WTC11 (cell line): Measurements from ENCODE around the gene EPN3. TPM values are rescaled to one million over a fixed set of nuclear protein-coding genes. Genes with fewer than 3 reads are reported as not detected.

Experiments used
- ATAC-seq: fragments of 200-7000 bp; cut with Tn5 transposase; 2 replicates; pipeline ENCODE4 v1.10.0; 2021; ENCODE audit warnings: mild to moderate bottlenecking, moderate library complexity
- CTCF ChIA-PET: fragments of 300-600 bp; sonication (Branson Sonifier 250); formaldehyde crosslinking; loops from one replicate; lab custom pipeline; 2021; ENCODE audit warnings: antibody characterized with exemption; lab: Charles Lee
- POLR2A ChIA-PET: fragments of 350-600 bp; sonication (Branson Sonifier 250); formaldehyde crosslinking; loops from one replicate; lab custom pipeline; 2021; ENCODE audit warnings: antibody characterized with exemption; lab: Charles Lee
- DNase-seq: peaks from one replicate; pipeline ENCODE4 v3.0.0; 2021; ENCODE audit warnings: low spot score
- H3K27ac Mint-ChIP-seq: 2 replicates; pipeline ENCODE4 v1.8.0; 2021; ENCODE audit warnings: mixed read lengths
- H3K27me3 Mint-ChIP-seq: 2 replicates; pipeline ENCODE4 v1.8.0; 2021; ENCODE audit warnings: low read depth, mild to moderate bottlenecking, moderate library complexity, mixed read lengths
- H3K36me3 Mint-ChIP-seq: 2 replicates; pipeline ENCODE4 v1.8.0; 2021; ENCODE audit warnings: mixed read lengths
- H3K4me1 Mint-ChIP-seq: 2 replicates; pipeline ENCODE4 v1.8.0; 2022; ENCODE audit warnings: mixed read lengths
- H3K4me3 Mint-ChIP-seq: 2 replicates; pipeline ENCODE4 v1.8.0; 2021; ENCODE audit warnings: mild to moderate bottlenecking, moderate library complexity, mixed read lengths
- H3K9me3 Mint-ChIP-seq: 2 replicates; pipeline ENCODE4 v1.8.0; 2021; ENCODE audit warnings: mixed read lengths
- CREM ChIP-seq: sonication (generic); formaldehyde crosslinking; IDR thresholded peaks from 2 replicates; pipeline ENCODE4 v1.8.1; 2022; ENCODE audit warnings: mild to moderate bottlenecking, missing genetic modification reagents, moderate library complexity
- ELF4 ChIP-seq: sonication (generic); formaldehyde crosslinking; IDR thresholded peaks from 2 replicates; pipeline ENCODE4 v1.8.1; 2022; ENCODE audit warnings: low read depth, mild to moderate bottlenecking, moderate library complexity, missing genetic modification reagents
- ESRRA ChIP-seq: sonication (generic); formaldehyde crosslinking; IDR thresholded peaks from 2 replicates; pipeline ENCODE4 v1.8.1; 2022; ENCODE audit warnings: mild to moderate bottlenecking, missing genetic modification reagents, borderline replicate concordance
- MYBL2 ChIP-seq: sonication (generic); formaldehyde crosslinking; IDR thresholded peaks from 2 replicates; pipeline ENCODE4 v1.8.1; 2023; ENCODE audit warnings: mild to moderate bottlenecking, moderate library complexity, missing genetic modification reagents
- PREB ChIP-seq: sonication (generic); formaldehyde crosslinking; IDR thresholded peaks from 2 replicates; pipeline ENCODE4 v1.8.1; 2022; ENCODE audit warnings: mild to moderate bottlenecking, missing genetic modification reagents, moderate library complexity, borderline replicate concordance
- RELA ChIP-seq: sonication (generic); formaldehyde crosslinking; IDR thresholded peaks from 2 replicates; pipeline ENCODE4 v1.8.1; 2022; ENCODE audit warnings: missing genetic modification reagents, mild to moderate bottlenecking, borderline replicate concordance
- SMAD3 ChIP-seq: sonication (generic); formaldehyde crosslinking; IDR thresholded peaks from 2 replicates; pipeline ENCODE4 v1.8.0; 2022; ENCODE audit warnings: missing genetic modification reagents, mild to moderate bottlenecking, borderline replicate concordance
- SMAD4 ChIP-seq: sonication (generic); formaldehyde crosslinking; IDR thresholded peaks from 2 replicates; pipeline ENCODE4 v1.8.0; 2022; ENCODE audit warnings: mild to moderate bottlenecking, missing genetic modification reagents
- SOX15 ChIP-seq: fragments of 250-450 bp; sonication (Bioruptor Pico); IDR thresholded peaks from 2 replicates; pipeline ENCODE4 v1.9.0; 2021; ENCODE audit warnings: mild to moderate bottlenecking
- SP1 ChIP-seq: sonication (generic); formaldehyde crosslinking; conservative IDR thresholded peaks from 2 replicates; pipeline ENCODE4 v1.8.1; 2022; ENCODE audit warnings: missing genetic modification reagents
- STAT6 ChIP-seq: sonication (generic); formaldehyde crosslinking; conservative IDR thresholded peaks from 2 replicates; pipeline ENCODE4 v1.8.1; 2023; ENCODE audit warnings: mild to moderate bottlenecking, low read depth, missing genetic modification reagents, moderate library complexity
- TEAD1 ChIP-seq: sonication (generic); formaldehyde crosslinking; IDR thresholded peaks from 2 replicates; pipeline ENCODE4 v1.8.0; 2022; ENCODE audit warnings: mild to moderate bottlenecking, missing genetic modification reagents
- TP53 ChIP-seq: sonication (generic); formaldehyde crosslinking; IDR thresholded peaks from 2 replicates; pipeline ENCODE4 v1.8.1; 2023; ENCODE audit warnings: mild to moderate bottlenecking, missing genetic modification reagents
- ZBTB21 ChIP-seq: sonication (generic); formaldehyde crosslinking; IDR thresholded peaks from 2 replicates; pipeline ENCODE4 v1.8.1; 2023; ENCODE audit warnings: mild to moderate bottlenecking, missing genetic modification reagents, borderline replicate concordance
- ZNF138 ChIP-seq: sonication (generic); formaldehyde crosslinking; conservative IDR thresholded peaks from 2 replicates; pipeline ENCODE4 v1.8.1; 2022; ENCODE audit warnings: mild to moderate bottlenecking, moderate library complexity, missing genetic modification reagents
- ZNF317 ChIP-seq: sonication (generic); formaldehyde crosslinking; IDR thresholded peaks from 2 replicates; pipeline ENCODE4 v1.8.1; 2023; ENCODE audit warnings: low read depth, mild to moderate bottlenecking, moderate library complexity, missing genetic modification reagents, borderline replicate concordance
- total RNA-seq: library from RNA; stranded (reverse); gene quantifications from 3 replicates; pipeline ENCODE4 v1.2.3, GENCODE V29; 2021
- TF ChIP-seq, protein P1 (sequence below): sonication (generic); formaldehyde crosslinking; IDR thresholded peaks from 2 replicates; pipeline ENCODE4 v1.8.1; 2022; ENCODE audit warnings: missing genetic modification reagents, borderline replicate concordance
- TF ChIP-seq, protein P2 (sequence below): sonication (generic); formaldehyde crosslinking; IDR thresholded peaks from 2 replicates; pipeline ENCODE4 v1.8.1; 2023; ENCODE audit warnings: mild to moderate bottlenecking, moderate library complexity, missing genetic modification reagents
- TF ChIP-seq, protein P3 (sequence below): sonication (generic); formaldehyde crosslinking; IDR thresholded peaks from 2 replicates; pipeline ENCODE4 v1.8.1; 2022; ENCODE audit warnings: mild to moderate bottlenecking, moderate library complexity, missing genetic modification reagents
- TF ChIP-seq, protein P4 (sequence below): sonication (generic); formaldehyde crosslinking; IDR thresholded peaks from 2 replicates; pipeline ENCODE4 v1.8.0; 2022; ENCODE audit warnings: mild to moderate bottlenecking, missing genetic modification reagents
- TF ChIP-seq, protein P5 (sequence below): sonication (generic); formaldehyde crosslinking; IDR thresholded peaks from 2 replicates; pipeline ENCODE4 v1.8.1; 2023; ENCODE audit warnings: mild to moderate bottlenecking, missing genetic modification reagents

The EPN3 gene
- total RNA-seq, 1 experiment from 2014 or later, result 8.8 TPM

DNA sequence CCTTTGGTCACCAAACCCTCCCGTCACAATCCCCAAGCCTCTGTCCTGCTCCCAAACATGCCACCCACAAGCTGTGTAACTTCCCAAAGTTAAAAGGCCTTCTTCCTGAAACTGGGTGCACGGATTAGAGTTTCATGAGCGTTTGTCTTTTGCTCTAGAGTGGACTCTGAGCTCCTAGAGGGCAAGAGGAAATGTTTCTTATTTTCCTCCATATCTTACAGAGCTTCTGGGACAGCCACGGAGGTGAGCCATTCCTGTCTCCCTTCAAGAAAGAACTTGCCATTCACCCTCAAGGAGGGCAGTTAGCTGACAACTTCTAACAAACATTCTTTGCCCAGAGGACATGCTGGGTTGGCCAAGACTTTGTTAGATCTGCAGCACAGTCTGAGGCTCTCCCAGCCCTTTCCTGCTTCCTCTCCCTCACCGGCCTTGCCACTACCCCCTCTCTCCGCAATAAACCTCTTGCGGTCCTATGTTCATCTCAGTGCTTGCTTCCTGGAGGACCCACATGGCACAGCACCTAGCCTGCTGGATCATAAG, 26.9 kb upstream of the EPN3 start (continued):
- TF ChIP-seq RELA (CRISPR knock-in tag), result no peak

DNA sequence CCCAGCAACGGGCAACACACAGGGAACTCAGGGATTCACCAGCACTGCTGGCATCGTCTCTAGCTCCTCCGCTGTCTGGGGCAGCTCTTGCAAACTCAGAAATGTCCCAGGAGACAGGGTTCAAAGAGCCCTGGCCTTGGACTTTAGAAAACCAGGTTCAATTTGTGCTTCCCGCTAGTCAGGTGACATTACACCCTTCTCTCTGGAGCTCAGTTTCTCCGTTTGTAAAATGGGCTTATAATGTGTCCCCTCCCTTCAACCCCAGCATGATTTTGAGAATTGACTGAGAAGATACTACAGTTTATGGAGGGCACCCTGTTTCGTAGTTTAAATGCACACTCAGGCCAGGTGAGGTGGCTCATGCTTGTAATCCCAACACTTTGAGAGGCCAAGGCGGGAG, 26.2 kb upstream of the EPN3 start:
- ChIA-PET CTCF (interaction anchor here (1.1 to 1.6 kb wide), 3 partner anchors 27 to 124 kb away, joined by 3 to 6 read pairs (median 4); partner anchors contain the start of gene LRRC59), POLR2A (no interaction called here)
- no peak for TF ChIP-seq ELF4
- no peak for TF ChIP-seq TEAD1
- TF ChIP-seq ZNF317 (CRISPR knock-in tag), result no peak
- TF ChIP-seq, protein P1, sequence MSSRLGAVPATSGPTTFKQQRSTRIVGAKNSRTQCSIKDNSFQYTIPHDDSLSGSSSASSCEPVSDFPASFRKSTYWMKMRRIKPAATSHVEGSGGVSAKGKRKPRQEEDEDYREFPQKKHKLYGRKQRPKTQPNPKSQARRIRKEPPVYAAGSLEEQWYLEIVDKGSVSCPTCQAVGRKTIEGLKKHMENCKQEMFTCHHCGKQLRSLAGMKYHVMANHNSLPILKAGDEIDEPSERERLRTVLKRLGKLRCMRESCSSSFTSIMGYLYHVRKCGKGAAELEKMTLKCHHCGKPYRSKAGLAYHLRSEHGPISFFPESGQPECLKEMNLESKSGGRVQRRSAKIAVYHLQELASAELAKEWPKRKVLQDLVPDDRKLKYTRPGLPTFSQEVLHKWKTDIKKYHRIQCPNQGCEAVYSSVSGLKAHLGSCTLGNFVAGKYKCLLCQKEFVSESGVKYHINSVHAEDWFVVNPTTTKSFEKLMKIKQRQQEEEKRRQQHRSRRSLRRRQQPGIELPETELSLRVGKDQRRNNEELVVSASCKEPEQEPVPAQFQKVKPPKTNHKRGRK (CRISPR knock-in tag), result no peak
- no peak for TF ChIP-seq CREM (CRISPR knock-in tag)
- no peak for TF ChIP-seq RELA (CRISPR knock-in tag)
- TF ChIP-seq STAT6, result no peak
- TF ChIP-seq SOX15 (CRISPR knock-in tag), result no peak
- TF ChIP-seq, all 79 proteins: peak for 0

GRCh38 chr17:50507871-50508572, 24.5 kb upstream of the EPN3 start, which contains the start of gene MYCBPAP:
TSS of gene MYCBPAP (plus strand) at chr17:50508439. CDS start at chr17:50508675, 236 bp downstream.
- ChIA-PET POLR2A (no interaction called here), CTCF (interaction anchor here (1.6 kb wide), 1 partner anchor 29 kb away, joined by 6 read pairs; no protein-coding TSS in a partner anchor)
- peak; percentile 60 for ATAC-seq
- 0 out of 2 replicates have a peak, but pooled peaks have one; percentile 20 for TF ChIP-seq SMAD3 (CRISPR knock-in tag)
- peak; percentile 22; the same call in 1 of the 2 replicates for TF ChIP-seq ESRRA (CRISPR knock-in tag)
- TF ChIP-seq, protein P2, sequence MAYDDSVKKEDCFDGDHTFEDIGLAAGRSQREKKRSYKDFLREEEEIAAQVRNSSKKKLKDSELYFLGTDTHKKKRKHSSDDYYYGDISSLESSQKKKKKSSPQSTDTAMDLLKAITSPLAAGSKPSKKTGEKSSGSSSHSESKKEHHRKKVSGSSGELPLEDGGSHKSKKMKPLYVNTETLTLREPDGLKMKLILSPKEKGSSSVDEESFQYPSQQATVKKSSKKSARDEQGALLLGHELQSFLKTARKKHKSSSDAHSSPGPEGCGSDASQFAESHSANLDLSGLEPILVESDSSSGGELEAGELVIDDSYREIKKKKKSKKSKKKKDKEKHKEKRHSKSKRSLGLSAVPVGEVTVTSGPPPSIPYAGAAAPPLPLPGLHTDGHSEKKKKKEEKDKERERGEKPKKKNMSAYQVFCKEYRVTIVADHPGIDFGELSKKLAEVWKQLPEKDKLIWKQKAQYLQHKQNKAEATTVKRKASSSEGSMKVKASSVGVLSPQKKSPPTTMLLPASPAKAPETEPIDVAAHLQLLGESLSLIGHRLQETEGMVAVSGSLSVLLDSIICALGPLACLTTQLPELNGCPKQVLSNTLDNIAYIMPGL (CRISPR knock-in tag), result peak; percentile 58; the same call in 1 of the 2 replicates
- TF ChIP-seq ZBTB21 (CRISPR knock-in tag), result peak; percentile 98
- TF ChIP-seq CREM (CRISPR knock-in tag), result peak; percentile 94
- TF ChIP-seq, protein P3, sequence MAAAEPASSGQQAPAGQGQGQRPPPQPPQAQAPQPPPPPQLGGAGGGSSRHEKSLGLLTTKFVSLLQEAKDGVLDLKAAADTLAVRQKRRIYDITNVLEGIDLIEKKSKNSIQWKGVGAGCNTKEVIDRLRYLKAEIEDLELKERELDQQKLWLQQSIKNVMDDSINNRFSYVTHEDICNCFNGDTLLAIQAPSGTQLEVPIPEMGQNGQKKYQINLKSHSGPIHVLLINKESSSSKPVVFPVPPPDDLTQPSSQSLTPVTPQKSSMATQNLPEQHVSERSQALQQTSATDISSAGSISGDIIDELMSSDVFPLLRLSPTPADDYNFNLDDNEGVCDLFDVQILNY (CRISPR knock-in tag), result peak; percentile 63; the same call in 1 of the 2 replicates
- TF ChIP-seq SP1 (CRISPR knock-in tag), result peak; percentile 81
- TF ChIP-seq, protein P4, sequence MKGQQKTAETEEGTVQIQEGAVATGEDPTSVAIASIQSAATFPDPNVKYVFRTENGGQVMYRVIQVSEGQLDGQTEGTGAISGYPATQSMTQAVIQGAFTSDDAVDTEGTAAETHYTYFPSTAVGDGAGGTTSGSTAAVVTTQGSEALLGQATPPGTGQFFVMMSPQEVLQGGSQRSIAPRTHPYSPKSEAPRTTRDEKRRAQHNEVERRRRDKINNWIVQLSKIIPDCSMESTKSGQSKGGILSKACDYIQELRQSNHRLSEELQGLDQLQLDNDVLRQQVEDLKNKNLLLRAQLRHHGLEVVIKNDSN, result 0 out of 2 replicates have a peak, but pooled peaks have one; percentile 36
- TF ChIP-seq PREB (CRISPR knock-in tag), result no peak
- 0 out of 2 replicates have a peak, but pooled peaks have one; percentile 14 for TF ChIP-seq ZNF138 (CRISPR knock-in tag)
- 0 out of 2 replicates have a peak, but pooled peaks have one; percentile 58 for TF ChIP-seq MYBL2
- TF ChIP-seq, protein P5, sequence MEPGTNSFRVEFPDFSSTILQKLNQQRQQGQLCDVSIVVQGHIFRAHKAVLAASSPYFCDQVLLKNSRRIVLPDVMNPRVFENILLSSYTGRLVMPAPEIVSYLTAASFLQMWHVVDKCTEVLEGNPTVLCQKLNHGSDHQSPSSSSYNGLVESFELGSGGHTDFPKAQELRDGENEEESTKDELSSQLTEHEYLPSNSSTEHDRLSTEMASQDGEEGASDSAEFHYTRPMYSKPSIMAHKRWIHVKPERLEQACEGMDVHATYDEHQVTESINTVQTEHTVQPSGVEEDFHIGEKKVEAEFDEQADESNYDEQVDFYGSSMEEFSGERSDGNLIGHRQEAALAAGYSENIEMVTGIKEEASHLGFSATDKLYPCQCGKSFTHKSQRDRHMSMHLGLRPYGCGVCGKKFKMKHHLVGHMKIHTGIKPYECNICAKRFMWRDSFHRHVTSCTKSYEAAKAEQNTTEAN, result 0 out of 2 replicates have a peak, but pooled peaks have one; percentile 28
- no peak for TF ChIP-seq SMAD4
- no peak for TF ChIP-seq TP53 (CRISPR knock-in tag)

More for the DNA sequence above, 26.2 kb upstream of the EPN3 start:
- DNase-seq (no peak), ATAC-seq (no peak)
- Mint-ChIP-seq H3K4me1 (peaks cover 28% of the 10 kb centered on the region), H3K27me3 (peaks cover 6% of the 10 kb centered on the region), H3K36me3 (no peaks in the 10 kb centered on the region), H3K9me3 (no peaks in the 10 kb centered on the region), H3K27ac (no peak overlapping the region), H3K4me3 (no peak overlapping the region)

More at GRCh38 chr17:50507871-50508572, 24.5 kb upstream of the EPN3 start, which contains the start of gene MYCBPAP:
- Mint-ChIP-seq H3K36me3 (no peaks in the 10 kb centered on the region), H3K27ac (peak within 1 kb of the TSS; percentile 78), H3K9me3 (no peaks in the 10 kb centered on the region), H3K4me3 (peak within 1 kb of the TSS; percentile 89), H3K27me3 (peaks cover 6% of the 10 kb centered on the region), H3K4me1 (peaks cover 30% of the 10 kb centered on the region)
- DNase-seq, result peak; percentile 87
